ENCODE results near the gene ACIN1. TPM values are rescaled to one million over a fixed set of nuclear protein-coding genes. Genes with fewer than 3 reads are reported as not detected.

Gene ACIN1
- total and polyA plus RNA-seq, 2 of the 13 experiments (the other 11 are each of a cell fraction or from before 2014, with no cell fraction given) = 165 to 183 TPM

DNA sequence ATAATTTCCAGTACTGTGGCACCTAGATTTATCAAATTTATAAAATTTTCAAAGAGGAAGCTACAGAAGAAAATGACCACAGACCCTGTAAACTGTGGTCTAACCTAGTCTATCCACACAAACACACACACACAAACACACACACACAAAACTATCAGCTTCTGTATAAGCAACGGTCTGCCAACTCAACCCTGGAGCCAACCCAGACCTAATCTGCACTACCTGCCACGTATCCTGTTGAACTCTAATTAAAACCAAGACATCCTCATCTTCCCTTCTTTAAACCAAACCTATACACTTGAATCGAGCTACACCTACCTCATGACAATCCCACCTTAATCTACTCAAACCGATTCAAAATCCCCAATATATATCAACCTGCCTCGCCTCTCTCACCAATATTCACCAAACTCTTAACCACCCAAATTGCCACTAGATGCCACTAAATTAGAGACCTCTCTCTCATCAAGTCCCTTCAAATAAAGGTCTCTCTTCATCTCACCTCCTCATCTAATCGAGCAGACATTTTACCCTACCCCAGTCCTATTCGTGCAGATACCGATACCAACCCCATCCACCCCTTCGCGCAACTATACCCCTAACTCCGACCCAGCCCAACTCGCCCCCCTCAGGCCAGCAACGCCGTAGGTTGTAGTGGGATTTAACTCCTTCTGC is 808 bp downstream of the ACIN1 start (continued):
- TF ChIP-seq, protein P1, sequence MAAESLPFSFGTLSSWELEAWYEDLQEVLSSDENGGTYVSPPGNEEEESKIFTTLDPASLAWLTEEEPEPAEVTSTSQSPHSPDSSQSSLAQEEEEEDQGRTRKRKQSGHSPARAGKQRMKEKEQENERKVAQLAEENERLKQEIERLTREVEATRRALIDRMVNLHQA (CRISPR knock-in tag; IDR thresholded peaks at IDR 0.05) = no peak
- no peak for TF ChIP-seq CEBPB (IDR thresholded peaks at IDR 0.05; ENCODE audit: borderline replicate concordance, low read depth, low read length)
- TF ChIP-seq, protein P2, sequence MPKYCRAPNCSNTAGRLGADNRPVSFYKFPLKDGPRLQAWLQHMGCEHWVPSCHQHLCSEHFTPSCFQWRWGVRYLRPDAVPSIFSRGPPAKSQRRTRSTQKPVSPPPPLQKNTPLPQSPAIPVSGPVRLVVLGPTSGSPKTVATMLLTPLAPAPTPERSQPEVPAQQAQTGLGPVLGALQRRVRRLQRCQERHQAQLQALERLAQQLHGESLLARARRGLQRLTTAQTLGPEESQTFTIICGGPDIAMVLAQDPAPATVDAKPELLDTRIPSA (CRISPR knock-in tag; IDR thresholded peaks at IDR 0.05; ENCODE audit: borderline replicate concordance) = 0 out of 2 replicates have a peak, but pooled peaks have one; percentile 9
- TF ChIP-seq, protein P3, sequence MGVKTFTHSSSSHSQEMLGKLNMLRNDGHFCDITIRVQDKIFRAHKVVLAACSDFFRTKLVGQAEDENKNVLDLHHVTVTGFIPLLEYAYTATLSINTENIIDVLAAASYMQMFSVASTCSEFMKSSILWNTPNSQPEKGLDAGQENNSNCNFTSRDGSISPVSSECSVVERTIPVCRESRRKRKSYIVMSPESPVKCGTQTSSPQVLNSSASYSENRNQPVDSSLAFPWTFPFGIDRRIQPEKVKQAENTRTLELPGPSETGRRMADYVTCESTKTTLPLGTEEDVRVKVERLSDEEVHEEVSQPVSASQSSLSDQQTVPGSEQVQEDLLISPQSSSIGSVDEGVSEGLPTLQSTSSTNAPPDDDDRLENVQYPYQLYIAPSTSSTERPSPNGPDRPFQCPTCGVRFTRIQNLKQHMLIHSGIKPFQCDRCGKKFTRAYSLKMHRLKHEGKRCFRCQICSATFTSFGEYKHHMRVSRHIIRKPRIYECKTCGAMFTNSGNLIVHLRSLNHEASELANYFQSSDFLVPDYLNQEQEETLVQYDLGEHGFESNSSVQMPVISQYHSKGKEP (CRISPR knock-in tag; IDR thresholded peaks at IDR 0.05) = 0 out of 2 replicates have a peak, but pooled peaks have one; percentile 69
- 0 out of 2 replicates have a peak, but pooled peaks have one; percentile 40 for TF ChIP-seq ZNF724P (CRISPR knock-in tag; IDR thresholded peaks at IDR 0.05; ENCODE audit: borderline replicate concordance)
- no peak for TF ChIP-seq ZNF567 (CRISPR knock-in tag; IDR thresholded peaks at IDR 0.05; ENCODE audit: borderline replicate concordance)
- TF ChIP-seq ZNF556 (CRISPR knock-in tag; IDR thresholded peaks at IDR 0.05; ENCODE audit: borderline replicate concordance) = no peak
- 0 out of 2 replicates have a peak, but pooled peaks have one; percentile 8 for TF ChIP-seq SNAI1 (CRISPR knock-in tag; IDR thresholded peaks at IDR 0.05; ENCODE audit: borderline replicate concordance)
- TF ChIP-seq MYC (CRISPR knock-in tag; IDR thresholded peaks at IDR 0.05; ENCODE audit: borderline replicate concordance) = no peak
- no peak for TF ChIP-seq ZNF253 (CRISPR knock-in tag; IDR thresholded peaks at IDR 0.05; ENCODE audit: borderline replicate concordance)
- no peak for TF ChIP-seq MZF1 (CRISPR knock-in tag; IDR thresholded peaks at IDR 0.05; ENCODE audit: borderline replicate concordance)
- TF ChIP-seq ZNF775 (CRISPR knock-in tag; IDR thresholded peaks at IDR 0.05; ENCODE audit: borderline replicate concordance) = no peak
- no peak for TF ChIP-seq ZNF431 (CRISPR knock-in tag; IDR thresholded peaks at IDR 0.05; ENCODE audit: borderline replicate concordance, low read depth)
- TF ChIP-seq ONECUT2 (CRISPR knock-in tag; IDR thresholded peaks at IDR 0.05) = peak; percentile 47; the same call in 1 of the 2 replicates
- TF ChIP-seq, protein P4, sequence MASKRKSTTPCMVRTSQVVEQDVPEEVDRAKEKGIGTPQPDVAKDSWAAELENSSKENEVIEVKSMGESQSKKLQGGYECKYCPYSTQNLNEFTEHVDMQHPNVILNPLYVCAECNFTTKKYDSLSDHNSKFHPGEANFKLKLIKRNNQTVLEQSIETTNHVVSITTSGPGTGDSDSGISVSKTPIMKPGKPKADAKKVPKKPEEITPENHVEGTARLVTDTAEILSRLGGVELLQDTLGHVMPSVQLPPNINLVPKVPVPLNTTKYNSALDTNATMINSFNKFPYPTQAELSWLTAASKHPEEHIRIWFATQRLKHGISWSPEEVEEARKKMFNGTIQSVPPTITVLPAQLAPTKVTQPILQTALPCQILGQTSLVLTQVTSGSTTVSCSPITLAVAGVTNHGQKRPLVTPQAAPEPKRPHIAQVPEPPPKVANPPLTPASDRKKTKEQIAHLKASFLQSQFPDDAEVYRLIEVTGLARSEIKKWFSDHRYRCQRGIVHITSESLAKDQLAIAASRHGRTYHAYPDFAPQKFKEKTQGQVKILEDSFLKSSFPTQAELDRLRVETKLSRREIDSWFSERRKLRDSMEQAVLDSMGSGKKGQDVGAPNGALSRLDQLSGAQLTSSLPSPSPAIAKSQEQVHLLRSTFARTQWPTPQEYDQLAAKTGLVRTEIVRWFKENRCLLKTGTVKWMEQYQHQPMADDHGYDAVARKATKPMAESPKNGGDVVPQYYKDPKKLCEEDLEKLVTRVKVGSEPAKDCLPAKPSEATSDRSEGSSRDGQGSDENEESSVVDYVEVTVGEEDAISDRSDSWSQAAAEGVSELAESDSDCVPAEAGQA (IDR thresholded peaks at IDR 0.05; ENCODE audit: low read depth) = no peak
- TF ChIP-seq, protein P4 (CRISPR knock-in tag; IDR thresholded peaks at IDR 0.05; ENCODE audit: borderline replicate concordance) = no peak
- TF ChIP-seq, protein P5, sequence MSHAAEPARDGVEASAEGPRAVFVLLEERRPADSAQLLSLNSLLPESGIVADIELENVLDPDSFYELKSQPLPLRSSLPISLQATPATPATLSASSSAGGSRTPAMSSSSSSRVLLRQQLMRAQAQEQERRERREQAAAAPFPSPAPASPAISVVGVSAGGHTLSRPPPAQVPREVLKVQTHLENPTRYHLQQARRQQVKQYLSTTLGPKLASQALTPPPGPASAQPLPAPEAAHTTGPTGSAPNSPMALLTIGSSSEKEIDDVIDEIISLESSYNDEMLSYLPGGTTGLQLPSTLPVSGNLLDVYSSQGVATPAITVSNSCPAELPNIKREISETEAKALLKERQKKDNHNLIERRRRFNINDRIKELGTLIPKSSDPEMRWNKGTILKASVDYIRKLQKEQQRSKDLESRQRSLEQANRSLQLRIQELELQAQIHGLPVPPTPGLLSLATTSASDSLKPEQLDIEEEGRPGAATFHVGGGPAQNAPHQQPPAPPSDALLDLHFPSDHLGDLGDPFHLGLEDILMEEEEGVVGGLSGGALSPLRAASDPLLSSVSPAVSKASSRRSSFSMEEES (CRISPR knock-in tag; IDR thresholded peaks at IDR 0.05) = no peak
- TF ChIP-seq ZNF788 (CRISPR knock-in tag; IDR thresholded peaks at IDR 0.05; ENCODE audit: borderline replicate concordance) = no peak

Measured in HepG2 (cell line).